Activated CD4-positive, alpha-beta T cell treated with anti-CD3 and anti-CD28 coated beads, Interleukin-2, amount 10 ng/mL, durations not matched to agents 7 days and 5 days (primary cell): ENCODE data around the gene ERH. TPM values are rescaled to one million over a fixed set of nuclear protein-coding genes. Genes with fewer than 3 reads are reported as not detected.

Experiments
- CTCF ChIA-PET: fragments of 350-600 bp; sonication (Branson Sonifier 250); formaldehyde crosslinking; loops from one replicate; lab custom pipeline; 2021; ENCODE audit warnings: antibody characterized with exemption; lab: Charles Lee
- POLR2A ChIA-PET: fragments of 350-600 bp; sonication (Branson Sonifier 250); formaldehyde crosslinking; loops from one replicate; lab custom pipeline; 2021; ENCODE audit warnings: antibody characterized with exemption; lab: Charles Lee
- DNase-seq: peaks from one replicate; pipeline ENCODE4 v3.0.0-alpha.2; 2020
- H3K27ac Mint-ChIP-seq: one replicate; pipeline ENCODE4 v1.8.0; 2021; ENCODE audit warnings: mild to moderate bottlenecking, moderate library complexity, mixed read lengths
- H3K27me3 Mint-ChIP-seq: one replicate; pipeline ENCODE4 v1.8.0; 2021; ENCODE audit warnings: mixed read lengths
- H3K36me3 Mint-ChIP-seq: one replicate; pipeline ENCODE4 v1.8.0; 2021; ENCODE audit warnings: low read depth, mixed read lengths
- H3K4me1 Mint-ChIP-seq: one replicate; pipeline ENCODE4 v1.8.0; 2021; ENCODE audit warnings: mixed read lengths
- H3K4me3 Mint-ChIP-seq: one replicate; pipeline ENCODE4 v1.8.0; 2021; ENCODE audit warnings: mild to moderate bottlenecking, moderate library complexity, mixed read lengths
- H3K9me3 Mint-ChIP-seq: one replicate; pipeline ENCODE4 v1.8.0; 2021; ENCODE audit warnings: mixed read lengths
- total RNA-seq, 2 experiments: library from RNA; stranded (reverse); gene quantifications; one replicate each; pipeline ENCODE4 v1.2.3, GENCODE V29; 2021

Gene ERH
- total RNA-seq, 2 experiments from 2014 or later, result 278 to 334 TPM

- H3K27ac Mint-ChIP-seq, result peak overlapping the region; percentile 2
- no peaks in the 10 kb centered on the region for H3K9me3 Mint-ChIP-seq
- no peak overlapping the region for H3K4me3 Mint-ChIP-seq
- H3K4me1 Mint-ChIP-seq, result peaks cover 27% of the 10 kb centered on the region
- CTCF ChIA-PET, result interaction anchor here (1.1 to 1.2 kb wide), 2 partner anchors 12 to 35 kb away, joined by 3 read pairs; no protein-coding TSS in a partner anchor
- DNase-seq, result no peak
- POLR2A ChIA-PET, result no interaction called here
- no peaks in the 10 kb centered on the region for H3K36me3 Mint-ChIP-seq
- H3K27me3 Mint-ChIP-seq, result peaks cover 4% of the 10 kb centered on the region
Measured at GRCh38 chr14:69333791-69334337, 64.2 kb downstream of the ERH start.

GRCh38 chr14:69332782-69333395 is 65.2 kb downstream of the ERH start:
- DNase-seq, result no peak
- H3K36me3 Mint-ChIP-seq, result no peaks in the 10 kb centered on the region
- H3K4me1 Mint-ChIP-seq, result peaks cover 27% of the 10 kb centered on the region
- no peak overlapping the region for H3K27ac Mint-ChIP-seq
- H3K27me3 Mint-ChIP-seq, result peaks cover 6% of the 10 kb centered on the region
- ChIA-PET POLR2A (interaction anchor here (0.7 kb wide), 1 partner anchor 153 kb away, joined by 3 read pairs; no protein-coding TSS in a partner anchor), CTCF (interaction anchor here (1.0 kb wide), 1 partner anchor 8 kb away, joined by 3 read pairs; no protein-coding TSS in a partner anchor)
- H3K4me3 Mint-ChIP-seq, result no peak overlapping the region
- H3K9me3 Mint-ChIP-seq, result no peaks in the 10 kb centered on the region

GRCh38 chr14:69331206-69331605 is 66.9 kb downstream of the ERH start:
- no peak overlapping the region for H3K4me3 Mint-ChIP-seq
- H3K27me3 Mint-ChIP-seq, result peaks cover 4% of the 10 kb centered on the region
- ChIA-PET POLR2A (no interaction called here), CTCF (interaction anchor here (1.7 kb wide), 1 partner anchor 13 kb away, joined by 3 read pairs; no protein-coding TSS in a partner anchor)
- no peak overlapping the region for H3K27ac Mint-ChIP-seq
- no peaks in the 10 kb centered on the region for H3K9me3 Mint-ChIP-seq
- H3K36me3 Mint-ChIP-seq, result no peaks in the 10 kb centered on the region
- DNase-seq, result no peak
- H3K4me1 Mint-ChIP-seq, result peaks cover 24% of the 10 kb centered on the region

Other genes starting within 250 kb of the ERH start
- 10 to 100 TPM; 44.6 to 48.9 TPM for gene DCAF5, start 245.2 kb downstream of the ERH start, total RNA-seq
- 1 to 10 TPM; 5.2 to 5.8 TPM for gene EXD2, start 206.8 kb downstream of the ERH start, total RNA-seq
- gene GALNT16, start 138.1 kb downstream of the ERH start, total RNA-seq, result not detected
- 10 to 100 TPM; 43.7 to 50.4 TPM for gene SLC39A9, start 393 bp upstream of the ERH start, total RNA-seq
- under 1 TPM; 0.15 to 0.19 TPM for gene PLEKHD1, start 86.4 kb upstream of the ERH start, total RNA-seq
- not detected for gene CCDC177, start 176.6 kb upstream of the ERH start, total RNA-seq
- 10 to 100 TPM; 42.6 to 45.0 TPM for gene SUSD6, start 213.3 kb upstream of the ERH start, total RNA-seq